Hepatocyte (in vitro differentiated cells): ENCODE measurements around the gene LPP.

ENCODE experiments used
- CTCF ChIP-seq: fragments of 200-600 bp; sonication (generic); IDR thresholded peaks from 2 replicates; pipeline ENCODE4 v1.5.1; 2016; ENCODE audit warnings: antibody characterized with exemption, mild to moderate bottlenecking; ENCODE audit not compliant: poor library complexity
- EZH2 ChIP-seq: fragments of 200-600 bp; sonication (generic); IDR thresholded peaks from 2 replicates; pipeline ENCODE4 v1.6.1; 2016; ENCODE audit warnings: antibody characterized with exemption, mild to moderate bottlenecking, borderline replicate concordance
- EZH2phosphoT487 ChIP-seq: fragments of 200-600 bp; sonication (generic); IDR thresholded peaks from one replicate; pipeline ENCODE4 v1.6.1; 2018; ENCODE audit warnings: antibody characterized with exemption, mild to moderate bottlenecking, low read depth, moderate library complexity; ENCODE audit not compliant: unreplicated experiment, severe bottlenecking

DNA sequence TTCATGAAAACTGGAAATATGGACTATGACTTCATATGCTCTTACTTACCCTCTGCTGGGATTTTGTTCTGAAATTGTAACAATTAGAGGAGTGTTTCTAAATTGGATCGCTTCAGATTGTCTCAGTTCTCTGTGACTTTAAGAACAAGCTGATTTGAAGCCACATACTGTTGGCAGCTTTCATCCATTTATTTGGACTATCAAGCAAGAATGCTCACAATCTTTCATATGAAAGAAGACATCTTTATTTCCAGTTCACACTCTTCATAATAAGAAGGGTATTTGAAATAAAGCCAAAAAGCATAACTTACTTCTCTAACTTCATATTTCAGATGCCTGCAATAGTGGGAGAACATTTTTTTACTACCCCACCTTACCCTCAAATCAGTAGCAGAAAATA lies 526.2 kb downstream of the LPP start:
- no peak for TF ChIP-seq EZH2
- no peak for TF ChIP-seq CTCF
- no peak for TF ChIP-seq EZH2phosphoT487
